Fibroblast of mammary gland (primary cell): ENCODE measurements around the gene SEPTIN6.

Experiments used
- DNase-seq: peaks from one replicate; pipeline ENCODE4 v3.0.0-alpha.2; 2010; ENCODE audit warnings: low read depth
- H3K4me3 ChIP-seq: 2 replicates; pipeline ENCODE4 v1.5.1; 2011; ENCODE audit warnings: low read depth, mild to moderate bottlenecking, low read length, moderate library complexity; ENCODE audit not compliant: control insufficient read depth
- CTCF ChIP-seq: conservative IDR thresholded peaks from 2 replicates; pipeline ENCODE4 v1.5.1; 2011; ENCODE audit warnings: low read depth, low read length, inconsistent platforms; ENCODE audit not compliant: control insufficient read depth, insufficient read depth

SEPTIN6 gene

GRCh38 chrX:119647552-119648420 lies 45.2 kb downstream of the SEPTIN6 start:
- DNase-seq: no peak
- no peak for TF ChIP-seq CTCF
- no peak overlapping the region for H3K4me3 ChIP-seq

- DNase-seq: no peak
- no peak overlapping the region for H3K4me3 ChIP-seq
- no peak for TF ChIP-seq CTCF
These were observed 45.9 kb downstream of the SEPTIN6 start for GRCh38 chrX:119647089-119647488.

GRCh38 chrX:119646515-119646914 lies 46.5 kb downstream of the SEPTIN6 start:
- no peak for DNase-seq
- TF ChIP-seq CTCF: no peak
- no peak overlapping the region for H3K4me3 ChIP-seq

GRCh38 chrX:119643696-119644095 lies 49.3 kb downstream of the SEPTIN6 start:
- DNase-seq: no peak
- no peak overlapping the region for H3K4me3 ChIP-seq
- no peak for TF ChIP-seq CTCF
